HS-27A (cell line): Measurements from ENCODE around the gene CTIF.

Experiments
- DNase-seq: peaks from one replicate; pipeline ENCODE4 v3.0.0-alpha.2; 2012; ENCODE audit warnings: low read depth, missing footprints

The CTIF gene

DNA sequence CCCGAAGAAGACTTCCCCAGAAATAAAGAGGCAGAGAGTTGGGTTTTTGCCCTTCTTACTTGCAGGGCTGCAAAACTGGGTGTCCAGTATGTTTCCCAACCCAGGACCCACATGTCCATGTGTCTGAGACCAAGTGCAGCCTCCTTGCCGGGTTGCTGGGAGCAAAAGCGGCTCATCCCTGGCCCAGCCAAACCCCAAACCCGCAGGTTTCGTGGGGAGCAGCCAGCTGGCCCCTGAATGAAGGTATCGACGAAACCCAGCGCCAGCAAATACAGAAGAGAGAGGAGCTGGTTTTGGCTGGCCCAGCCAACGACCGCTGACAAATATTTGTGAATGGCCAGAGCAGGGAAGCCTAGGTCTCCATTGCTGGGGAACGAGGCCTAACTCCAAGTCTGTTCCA is 214.9 kb downstream of the CTIF start:
- DNase-seq: no peak

DNA sequence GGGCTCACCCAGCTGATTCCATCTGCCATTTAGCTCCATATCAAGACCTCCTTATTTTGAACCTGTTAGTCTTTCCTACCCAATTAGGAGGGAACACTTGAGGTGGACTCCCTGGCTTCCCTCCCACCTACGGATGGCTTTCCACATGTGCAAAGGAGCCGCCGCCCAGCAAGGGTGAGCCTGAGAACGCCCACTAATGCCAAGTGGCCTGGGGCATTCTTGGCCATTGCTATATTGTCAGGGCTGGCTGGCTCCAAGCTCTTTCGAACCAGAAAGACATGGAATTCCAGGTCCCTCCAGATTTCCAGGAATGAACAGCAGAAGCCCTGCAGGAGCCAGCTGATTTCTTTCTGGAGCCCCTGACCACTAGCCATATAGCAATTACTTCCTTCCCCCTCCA is 215.7 kb downstream of the CTIF start:
- no peak for DNase-seq

DNA sequence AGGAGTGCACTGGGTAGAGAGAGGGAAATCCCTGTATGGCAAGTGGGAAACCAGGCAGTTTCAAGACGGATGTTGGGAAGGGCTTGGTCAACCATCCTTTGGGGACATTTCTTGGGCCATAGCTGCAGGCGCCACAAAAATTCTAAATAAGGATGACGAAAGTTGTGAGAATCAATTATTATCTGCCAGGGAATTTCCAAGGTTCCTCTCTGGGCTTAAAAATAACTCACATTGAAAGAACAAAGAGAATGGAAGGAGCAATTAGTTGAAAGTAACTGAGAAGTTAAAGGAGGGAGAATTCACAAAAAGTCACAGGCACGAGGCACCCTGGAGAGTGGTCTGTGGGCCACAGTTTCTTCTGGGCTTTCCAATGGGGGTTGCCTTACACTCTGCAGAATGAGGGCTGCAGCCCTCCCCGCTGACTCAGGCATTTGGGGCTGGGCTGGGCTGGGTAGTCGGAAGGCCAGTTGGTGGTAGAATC is 216.2 kb downstream of the CTIF start:
- no peak for DNase-seq

DNA sequence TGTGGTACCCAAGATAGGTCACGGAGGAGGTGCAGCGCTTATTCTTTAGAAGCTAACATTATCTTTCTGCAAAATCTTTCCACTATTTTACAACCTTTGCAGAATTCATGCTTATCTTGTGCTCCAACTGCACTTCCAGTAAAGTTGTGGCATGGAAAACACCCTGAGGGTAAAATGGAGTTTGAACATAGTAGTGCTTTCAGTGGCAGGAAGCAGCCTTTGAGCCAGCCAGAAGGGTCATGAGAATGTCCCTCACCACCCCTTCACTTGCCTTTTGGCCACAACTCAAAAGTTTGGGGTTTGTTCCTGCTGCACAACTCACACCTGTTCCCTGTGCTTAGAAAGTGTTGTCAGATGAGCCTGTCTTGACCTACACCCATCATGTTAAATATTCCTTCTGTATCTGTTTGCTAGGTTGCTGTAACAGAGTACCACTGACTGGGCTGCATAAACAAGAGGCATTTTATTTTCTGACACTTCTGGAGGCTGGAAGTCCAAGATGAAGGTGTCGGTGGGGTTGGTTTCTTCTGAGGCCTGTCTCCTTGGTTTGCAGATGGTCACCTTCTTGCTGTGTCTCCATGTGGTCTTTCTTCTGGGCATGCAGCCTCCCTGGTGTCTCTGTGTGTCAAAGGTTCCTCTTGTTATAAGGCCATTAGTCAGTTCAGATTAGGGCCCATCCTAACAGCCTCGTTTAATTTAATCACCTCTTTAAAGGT is 217.8 kb downstream of the CTIF start:
- DNase-seq: no peak

DNA sequence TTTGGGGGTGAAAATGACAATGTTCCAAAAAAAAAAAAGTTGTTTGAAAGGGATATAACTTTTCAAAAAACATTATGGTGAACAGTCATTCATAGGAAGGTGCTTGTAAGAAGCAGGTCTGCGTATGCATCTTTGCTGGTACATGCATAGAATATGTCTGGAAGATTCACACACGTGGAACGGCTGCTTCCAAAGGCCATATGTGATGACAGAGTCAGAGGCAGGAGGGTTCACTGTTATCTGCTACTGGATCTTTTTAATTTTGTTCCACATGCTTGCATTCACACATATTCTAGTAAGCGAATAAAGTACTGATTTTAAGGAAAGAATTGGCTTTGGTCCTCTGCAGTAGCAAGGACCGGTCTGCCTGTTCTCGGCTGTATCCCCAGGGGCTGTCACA is 218.5 kb downstream of the CTIF start:
- DNase-seq: no peak

DNA sequence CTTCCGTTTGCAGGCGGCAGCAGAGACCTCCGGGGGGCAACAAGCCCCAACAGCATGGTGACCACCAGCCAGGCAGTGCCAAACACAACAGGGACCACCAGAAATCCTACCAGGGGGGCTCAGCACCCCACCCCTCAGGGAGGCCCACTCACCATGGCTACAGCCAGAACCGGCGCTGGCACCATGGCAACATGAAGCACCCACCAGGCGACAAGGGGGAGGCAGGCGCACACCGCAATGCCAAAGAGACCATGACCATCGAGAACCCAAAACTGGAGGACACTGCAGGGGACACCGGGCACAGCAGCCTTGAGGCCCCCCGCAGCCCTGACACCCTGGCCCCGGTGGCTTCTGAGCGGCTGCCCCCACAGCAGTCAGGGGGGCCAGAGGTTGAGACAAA is 219.1 kb downstream of the CTIF start:
- no peak for DNase-seq

DNA sequence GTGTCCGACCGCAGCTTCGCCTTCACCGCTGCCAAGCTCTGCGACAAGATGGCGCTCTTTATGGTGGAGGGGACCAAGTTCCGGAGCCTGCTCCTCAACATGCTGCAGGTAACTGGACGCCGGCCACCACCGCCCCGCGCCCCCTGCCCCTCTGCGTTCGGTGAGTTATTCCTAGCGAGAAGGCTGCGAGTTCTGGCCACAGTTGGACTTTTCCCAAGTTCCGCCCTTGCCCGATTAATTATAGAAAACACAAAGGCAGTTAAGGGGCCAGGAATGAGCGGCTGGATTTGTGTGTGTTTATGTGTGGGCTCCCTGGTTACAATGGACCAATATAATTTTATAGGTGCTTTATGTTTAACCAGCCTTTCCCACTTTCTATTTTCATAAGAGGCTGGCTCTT is 222.8 kb downstream of the CTIF start:
- no peak for DNase-seq

GRCh38 chr18:48762022-48762421 is 223.2 kb downstream of the CTIF start:
- no peak for DNase-seq

DNA sequence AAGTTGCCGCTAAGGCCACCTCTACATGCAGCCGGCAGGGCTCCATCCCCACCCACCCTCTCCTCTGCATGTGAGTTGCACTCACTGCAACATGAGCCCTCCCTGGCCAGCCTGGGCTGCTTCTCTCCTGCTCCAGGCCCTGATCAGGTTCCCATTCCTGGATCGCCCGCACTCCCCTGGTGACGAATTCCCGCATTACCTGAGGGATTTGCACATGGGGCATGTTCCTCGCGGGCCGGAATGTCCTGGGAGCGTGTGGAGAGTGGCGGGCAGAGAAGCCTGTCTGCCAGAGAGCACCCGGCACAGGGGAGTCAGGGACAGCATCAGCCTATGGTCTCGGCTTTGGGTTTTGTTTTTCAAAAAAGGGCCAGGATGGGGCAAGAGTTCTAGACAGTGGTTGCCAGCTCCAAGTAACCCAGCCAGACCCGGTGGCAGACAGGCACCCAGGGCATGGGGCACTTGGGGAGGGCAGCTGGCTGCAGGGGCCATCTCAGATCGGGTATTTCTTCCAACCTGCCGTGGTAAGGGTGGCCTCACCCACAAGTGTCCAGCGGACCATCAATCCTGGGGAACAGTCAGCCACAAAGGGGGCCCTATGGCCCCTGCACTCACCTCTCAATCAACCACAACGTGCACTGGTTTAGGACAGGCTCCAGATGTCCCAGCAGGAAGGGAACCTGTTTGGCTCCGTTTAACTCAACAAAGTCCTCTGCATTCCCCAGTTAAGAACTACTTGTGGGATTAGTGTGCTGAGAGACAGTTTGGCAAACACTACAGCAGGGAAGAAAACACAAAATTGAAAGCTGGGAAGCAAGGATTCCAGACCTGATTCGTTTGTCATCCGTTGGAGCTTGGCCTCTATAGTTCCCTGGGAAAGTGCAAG is 224.2 kb downstream of the CTIF start:
- DNase-seq: no peak

DNA sequence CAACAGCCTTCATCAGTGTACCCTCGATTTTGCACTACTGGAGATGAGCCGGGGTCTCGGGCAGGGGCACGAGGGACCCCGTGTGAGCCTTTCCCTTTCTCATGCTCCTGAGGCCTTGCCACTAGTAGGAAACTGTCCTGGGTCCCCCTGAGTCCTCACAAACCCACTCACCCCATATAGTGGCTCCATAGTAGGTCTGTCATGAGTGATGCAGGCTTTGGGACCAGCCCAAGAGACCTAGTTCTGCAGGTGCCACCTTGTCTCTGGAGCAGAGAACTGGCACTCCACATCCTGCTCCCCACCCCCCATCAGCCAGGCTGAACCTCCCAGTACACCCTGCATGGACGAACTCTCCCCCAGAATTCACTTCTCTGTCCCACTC is 224.9 kb downstream of the CTIF start:
- no peak for DNase-seq

DNA sequence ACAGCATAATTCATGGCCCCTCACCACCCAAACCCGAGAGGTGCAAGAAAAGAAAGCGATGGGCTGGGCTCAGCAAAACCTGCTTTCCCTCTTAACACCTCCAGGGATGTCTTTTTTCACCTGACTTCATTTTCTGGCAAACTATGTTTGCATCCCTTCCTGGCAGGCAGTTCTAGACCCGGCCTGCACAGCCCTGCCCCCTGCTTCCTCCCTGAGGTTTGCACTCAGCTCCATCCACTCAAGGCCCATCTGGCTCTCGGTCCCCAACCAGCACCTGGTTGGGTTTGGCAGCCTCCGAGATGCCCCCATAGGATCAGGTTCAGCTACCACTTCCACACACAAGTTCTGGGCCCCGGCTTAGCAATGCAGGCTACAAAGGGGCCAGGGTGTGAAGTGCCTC is 226.2 kb downstream of the CTIF start:
- no peak for DNase-seq

DNA sequence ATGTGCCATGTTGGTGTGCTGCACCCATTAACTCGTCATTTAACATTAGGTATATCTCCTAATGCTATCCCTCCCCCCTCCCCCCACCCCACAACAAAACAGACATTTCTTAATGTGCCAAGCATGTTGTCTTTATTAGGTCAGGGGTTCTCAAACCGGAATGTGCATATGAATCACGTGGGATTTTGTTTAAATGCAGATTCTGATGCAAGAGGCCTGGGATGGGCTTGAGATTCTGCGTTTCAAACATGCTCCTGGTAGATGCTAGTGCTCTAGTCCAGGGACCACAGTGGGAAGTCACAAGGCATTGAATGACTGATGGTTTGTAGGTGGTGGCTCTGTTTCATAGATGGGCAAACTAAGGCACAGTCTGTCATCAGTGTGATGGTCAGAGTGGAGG is 227.2 kb downstream of the CTIF start:
- no peak for DNase-seq

DNA sequence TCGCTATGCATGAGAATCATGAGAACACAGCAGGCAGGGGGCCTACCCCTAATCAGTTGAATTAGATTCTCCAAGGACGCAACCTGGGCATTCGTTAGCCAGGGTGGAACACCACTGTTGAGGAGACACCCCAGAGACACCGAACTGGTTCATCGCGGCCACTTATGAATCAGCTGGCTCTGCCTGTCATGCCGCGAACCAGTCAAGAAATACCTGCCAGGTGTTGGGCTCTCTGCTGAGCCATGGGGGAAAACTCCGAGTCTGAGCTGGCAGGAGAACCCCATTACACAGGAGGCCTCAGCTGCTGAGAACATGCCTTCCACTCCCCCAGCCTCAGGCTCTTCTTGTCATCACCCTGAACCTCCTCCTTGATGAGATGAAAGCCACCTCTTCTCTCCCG is 227.7 kb downstream of the CTIF start:
- DNase-seq: no peak

GRCh38 chr18:48767090-48767690 is 228.4 kb downstream of the CTIF start:
- DNase-seq: no peak

DNA sequence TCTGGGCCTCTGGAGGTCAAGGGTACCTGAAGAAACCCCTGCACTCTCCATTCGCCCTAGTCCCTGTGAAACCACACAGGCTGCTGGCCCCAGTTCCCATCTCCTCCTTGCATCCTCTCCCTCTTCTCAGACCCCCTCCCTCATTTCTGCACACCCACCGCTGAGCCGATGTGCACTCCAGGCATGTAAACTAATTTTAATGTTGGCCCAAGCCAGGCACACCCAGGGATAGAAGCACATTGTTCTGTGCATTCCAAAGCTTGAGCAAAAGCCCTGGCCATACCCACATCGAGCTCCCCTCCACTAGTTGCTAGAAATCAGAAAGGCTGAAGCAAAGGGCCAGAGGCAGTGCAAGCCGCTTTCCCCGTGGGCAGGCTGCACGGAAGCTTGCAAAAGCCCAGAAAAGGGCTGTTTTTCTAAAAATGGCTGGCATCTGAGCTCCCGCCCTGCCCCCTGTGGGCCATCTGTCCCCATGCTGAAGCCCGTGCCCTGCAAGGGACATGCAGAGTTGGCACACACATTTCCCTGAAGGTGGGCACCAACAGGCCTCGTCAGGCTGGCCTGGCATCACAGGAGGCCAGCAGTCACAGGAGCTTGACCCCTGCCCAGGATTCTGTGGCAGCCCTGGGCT is 230.3 kb downstream of the CTIF start:
- DNase-seq: no peak

DNA sequence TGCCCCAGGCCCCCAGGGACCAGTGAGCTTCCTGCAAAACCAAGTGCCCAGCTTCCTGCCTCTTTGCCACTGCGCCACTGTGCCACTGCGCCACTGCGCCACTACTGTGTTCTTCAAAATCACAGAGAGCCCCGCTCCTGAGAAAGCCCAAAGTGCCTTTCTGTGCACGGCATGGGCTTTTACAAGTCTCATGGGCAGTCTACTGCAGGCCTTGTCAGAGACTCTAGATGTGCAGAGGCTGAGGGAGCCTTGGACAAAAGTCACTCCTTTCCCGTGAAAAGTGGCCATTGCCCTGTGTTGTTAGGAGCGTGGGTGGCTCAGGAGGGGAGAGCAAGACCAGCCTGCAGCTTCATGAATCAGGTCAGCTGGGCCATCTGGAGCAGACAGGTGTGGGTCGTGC is 231.4 kb downstream of the CTIF start:
- no peak for DNase-seq

DNA sequence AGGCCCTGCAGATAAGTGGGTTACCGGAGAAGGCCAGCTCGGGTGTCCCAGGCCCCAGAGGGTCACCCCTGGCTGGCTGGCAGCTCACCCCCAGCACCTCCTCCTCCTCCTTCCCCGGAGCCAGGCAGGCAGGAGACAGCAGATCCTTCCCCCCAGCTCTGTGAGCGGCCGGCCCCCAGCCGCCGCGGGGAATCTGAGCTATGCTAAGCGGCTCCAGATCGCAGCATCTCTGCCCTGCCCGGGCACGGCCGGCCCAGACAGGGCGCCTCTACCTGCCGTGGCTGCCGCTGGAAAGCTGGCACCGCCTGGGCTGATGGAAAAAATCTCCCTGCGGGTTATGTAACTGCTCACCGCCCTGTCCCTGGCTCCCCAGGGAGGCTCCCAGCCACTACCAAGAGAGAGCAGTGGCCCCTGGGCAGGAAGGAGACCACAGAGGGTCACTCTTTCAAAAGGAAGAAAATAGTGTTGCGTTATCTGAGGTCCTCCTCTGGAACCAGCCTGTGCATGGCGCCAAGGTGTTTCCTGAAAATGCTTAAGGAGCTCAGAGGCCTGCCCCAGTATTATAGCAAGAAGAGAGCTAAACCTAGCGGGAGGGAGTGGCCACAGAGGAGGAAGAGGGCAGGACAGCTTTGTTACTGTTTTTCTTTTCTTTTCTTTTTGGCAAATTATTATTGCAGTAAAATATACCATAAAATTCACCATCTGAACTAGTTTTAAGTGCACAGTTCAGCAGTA is 233.0 kb downstream of the CTIF start:
- DNase-seq: no peak

DNA sequence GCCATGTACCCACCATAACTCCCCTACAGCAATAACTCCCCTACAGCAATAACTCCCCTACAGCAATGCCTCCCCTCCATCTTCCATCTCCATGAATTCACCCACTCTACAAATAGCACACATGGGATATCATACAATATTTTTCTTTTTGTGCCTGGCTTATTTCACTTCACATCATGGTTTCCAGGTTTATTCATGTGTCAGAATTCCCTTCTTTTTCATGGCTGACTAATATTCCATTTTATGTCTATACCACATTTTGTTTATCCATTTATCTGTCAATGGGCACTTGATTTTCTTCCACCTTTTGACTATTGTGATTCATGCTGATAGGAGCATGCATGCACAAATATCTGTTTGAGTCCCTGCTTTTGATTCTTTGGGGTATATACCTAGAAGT is 233.6 kb downstream of the CTIF start:
- DNase-seq: no peak

DNA sequence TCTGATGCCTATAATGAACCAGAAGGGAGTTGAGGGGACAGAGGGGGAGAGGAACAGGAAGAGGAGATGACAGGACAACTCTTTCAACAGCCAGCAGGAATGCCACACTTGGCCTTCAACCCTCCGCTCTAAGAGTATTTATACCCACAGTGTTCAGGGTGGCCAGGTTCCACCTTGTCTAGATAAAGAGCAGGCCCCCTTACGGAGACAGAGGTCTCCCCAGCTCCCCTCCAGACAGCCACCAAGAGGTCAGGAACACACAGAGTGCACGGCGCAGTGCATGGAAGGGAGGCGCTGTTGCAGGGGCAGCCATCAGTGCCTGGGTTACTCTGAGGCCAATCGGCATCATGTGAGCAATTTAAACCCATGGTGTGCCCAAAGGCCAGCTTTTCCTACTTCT is 235.0 kb downstream of the CTIF start:
- no peak for DNase-seq

GRCh38 chr18:48774941-48775340 is 236.1 kb downstream of the CTIF start:
- no peak for DNase-seq

- no peak for DNase-seq
These were observed 236.7 kb downstream of the CTIF start for GRCh38 chr18:48775372-48776155.
